ENCODE data around the gene BRDT.

DNA sequence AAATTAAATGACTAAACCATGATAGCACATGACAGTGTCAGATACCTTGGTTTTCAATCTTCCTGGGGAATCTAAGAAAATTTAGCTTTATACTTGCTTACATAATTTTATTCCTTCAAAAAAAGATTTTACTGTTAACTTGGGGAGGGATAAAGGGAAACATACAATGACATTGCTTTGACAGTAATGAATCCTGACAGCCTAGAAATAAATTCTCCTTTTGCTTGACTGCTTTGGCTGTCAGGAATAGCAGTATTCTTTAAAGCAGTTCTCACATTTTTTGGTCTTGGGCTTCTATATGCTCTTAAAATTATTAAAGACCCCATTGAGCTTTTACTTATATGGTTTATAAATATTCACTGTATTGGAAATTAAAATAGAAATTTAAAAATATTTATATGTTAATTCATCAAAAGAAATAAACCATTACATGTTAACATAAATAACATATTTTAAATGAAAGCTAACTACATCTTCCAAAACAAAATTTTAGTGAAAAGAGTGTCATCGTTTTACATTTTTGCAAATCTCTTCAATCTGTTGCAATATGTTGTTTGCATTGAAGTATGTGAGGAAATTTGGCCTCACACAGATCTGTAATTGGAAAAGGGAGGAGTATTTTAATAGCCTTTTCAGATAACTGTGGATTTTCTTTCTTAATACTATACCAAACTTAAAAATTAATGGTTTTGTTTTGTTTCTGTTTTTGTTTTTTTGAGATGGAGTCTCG, 96.7 kb downstream of the BRDT start:
- TF ChIP-seq KAT7 (CRISPR knock-in tag; IDR thresholded peaks at IDR 0.05; ENCODE audit: borderline replicate concordance) (no peak), EMX1 (CRISPR knock-in tag; IDR thresholded peaks at IDR 0.05) (no peak), SP1 (CRISPR knock-in tag; conservative IDR thresholded peaks at IDR 0.05) (no peak)
- TF ChIP-seq, protein P1, sequence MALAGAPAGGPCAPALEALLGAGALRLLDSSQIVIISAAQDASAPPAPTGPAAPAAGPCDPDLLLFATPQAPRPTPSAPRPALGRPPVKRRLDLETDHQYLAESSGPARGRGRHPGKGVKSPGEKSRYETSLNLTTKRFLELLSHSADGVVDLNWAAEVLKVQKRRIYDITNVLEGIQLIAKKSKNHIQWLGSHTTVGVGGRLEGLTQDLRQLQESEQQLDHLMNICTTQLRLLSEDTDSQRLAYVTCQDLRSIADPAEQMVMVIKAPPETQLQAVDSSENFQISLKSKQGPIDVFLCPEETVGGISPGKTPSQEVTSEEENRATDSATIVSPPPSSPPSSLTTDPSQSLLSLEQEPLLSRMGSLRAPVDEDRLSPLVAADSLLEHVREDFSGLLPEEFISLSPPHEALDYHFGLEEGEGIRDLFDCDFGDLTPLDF (CRISPR knock-in tag; IDR thresholded peaks at IDR 0.05) = no peak
- TF ChIP-seq, protein P2, sequence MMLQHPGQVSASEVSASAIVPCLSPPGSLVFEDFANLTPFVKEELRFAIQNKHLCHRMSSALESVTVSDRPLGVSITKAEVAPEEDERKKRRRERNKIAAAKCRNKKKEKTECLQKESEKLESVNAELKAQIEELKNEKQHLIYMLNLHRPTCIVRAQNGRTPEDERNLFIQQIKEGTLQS (CRISPR knock-in tag; conservative IDR thresholded peaks at IDR 0.05) = no peak
- TF ChIP-seq, protein P3, sequence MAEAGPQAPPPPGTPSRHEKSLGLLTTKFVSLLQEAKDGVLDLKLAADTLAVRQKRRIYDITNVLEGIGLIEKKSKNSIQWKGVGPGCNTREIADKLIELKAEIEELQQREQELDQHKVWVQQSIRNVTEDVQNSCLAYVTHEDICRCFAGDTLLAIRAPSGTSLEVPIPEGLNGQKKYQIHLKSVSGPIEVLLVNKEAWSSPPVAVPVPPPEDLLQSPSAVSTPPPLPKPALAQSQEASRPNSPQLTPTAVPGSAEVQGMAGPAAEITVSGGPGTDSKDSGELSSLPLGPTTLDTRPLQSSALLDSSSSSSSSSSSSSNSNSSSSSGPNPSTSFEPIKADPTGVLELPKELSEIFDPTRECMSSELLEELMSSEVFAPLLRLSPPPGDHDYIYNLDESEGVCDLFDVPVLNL (CRISPR knock-in tag; IDR thresholded peaks at IDR 0.05; ENCODE audit: borderline replicate concordance, low read depth) = no peak
- TF ChIP-seq, protein P4, sequence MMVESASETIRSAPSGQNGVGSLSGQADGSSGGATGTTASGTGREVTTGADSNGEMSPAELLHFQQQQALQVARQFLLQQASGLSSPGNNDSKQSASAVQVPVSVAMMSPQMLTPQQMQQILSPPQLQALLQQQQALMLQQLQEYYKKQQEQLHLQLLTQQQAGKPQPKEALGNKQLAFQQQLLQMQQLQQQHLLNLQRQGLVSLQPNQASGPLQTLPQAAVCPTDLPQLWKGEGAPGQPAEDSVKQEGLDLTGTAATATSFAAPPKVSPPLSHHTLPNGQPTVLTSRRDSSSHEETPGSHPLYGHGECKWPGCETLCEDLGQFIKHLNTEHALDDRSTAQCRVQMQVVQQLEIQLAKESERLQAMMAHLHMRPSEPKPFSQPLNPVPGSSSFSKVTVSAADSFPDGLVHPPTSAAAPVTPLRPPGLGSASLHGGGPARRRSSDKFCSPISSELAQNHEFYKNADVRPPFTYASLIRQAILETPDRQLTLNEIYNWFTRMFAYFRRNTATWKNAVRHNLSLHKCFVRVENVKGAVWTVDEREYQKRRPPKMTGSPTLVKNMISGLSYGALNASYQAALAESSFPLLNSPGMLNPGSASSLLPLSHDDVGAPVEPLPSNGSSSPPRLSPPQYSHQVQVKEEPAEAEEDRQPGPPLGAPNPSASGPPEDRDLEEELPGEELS (CRISPR knock-in tag; IDR thresholded peaks at IDR 0.05) = no peak
- TF ChIP-seq, protein P5, sequence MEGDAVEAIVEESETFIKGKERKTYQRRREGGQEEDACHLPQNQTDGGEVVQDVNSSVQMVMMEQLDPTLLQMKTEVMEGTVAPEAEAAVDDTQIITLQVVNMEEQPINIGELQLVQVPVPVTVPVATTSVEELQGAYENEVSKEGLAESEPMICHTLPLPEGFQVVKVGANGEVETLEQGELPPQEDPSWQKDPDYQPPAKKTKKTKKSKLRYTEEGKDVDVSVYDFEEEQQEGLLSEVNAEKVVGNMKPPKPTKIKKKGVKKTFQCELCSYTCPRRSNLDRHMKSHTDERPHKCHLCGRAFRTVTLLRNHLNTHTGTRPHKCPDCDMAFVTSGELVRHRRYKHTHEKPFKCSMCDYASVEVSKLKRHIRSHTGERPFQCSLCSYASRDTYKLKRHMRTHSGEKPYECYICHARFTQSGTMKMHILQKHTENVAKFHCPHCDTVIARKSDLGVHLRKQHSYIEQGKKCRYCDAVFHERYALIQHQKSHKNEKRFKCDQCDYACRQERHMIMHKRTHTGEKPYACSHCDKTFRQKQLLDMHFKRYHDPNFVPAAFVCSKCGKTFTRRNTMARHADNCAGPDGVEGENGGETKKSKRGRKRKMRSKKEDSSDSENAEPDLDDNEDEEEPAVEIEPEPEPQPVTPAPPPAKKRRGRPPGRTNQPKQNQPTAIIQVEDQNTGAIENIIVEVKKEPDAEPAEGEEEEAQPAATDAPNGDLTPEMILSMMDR (IDR thresholded peaks at IDR 0.05) = no peak
- TF ChIP-seq, protein P6, sequence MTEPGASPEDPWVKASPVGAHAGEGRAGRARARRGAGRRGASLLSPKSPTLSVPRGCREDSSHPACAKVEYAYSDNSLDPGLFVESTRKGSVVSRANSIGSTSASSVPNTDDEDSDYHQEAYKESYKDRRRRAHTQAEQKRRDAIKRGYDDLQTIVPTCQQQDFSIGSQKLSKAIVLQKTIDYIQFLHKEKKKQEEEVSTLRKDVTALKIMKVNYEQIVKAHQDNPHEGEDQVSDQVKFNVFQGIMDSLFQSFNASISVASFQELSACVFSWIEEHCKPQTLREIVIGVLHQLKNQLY (CRISPR knock-in tag; IDR thresholded peaks at IDR 0.05) = no peak
- TF ChIP-seq, protein P7, sequence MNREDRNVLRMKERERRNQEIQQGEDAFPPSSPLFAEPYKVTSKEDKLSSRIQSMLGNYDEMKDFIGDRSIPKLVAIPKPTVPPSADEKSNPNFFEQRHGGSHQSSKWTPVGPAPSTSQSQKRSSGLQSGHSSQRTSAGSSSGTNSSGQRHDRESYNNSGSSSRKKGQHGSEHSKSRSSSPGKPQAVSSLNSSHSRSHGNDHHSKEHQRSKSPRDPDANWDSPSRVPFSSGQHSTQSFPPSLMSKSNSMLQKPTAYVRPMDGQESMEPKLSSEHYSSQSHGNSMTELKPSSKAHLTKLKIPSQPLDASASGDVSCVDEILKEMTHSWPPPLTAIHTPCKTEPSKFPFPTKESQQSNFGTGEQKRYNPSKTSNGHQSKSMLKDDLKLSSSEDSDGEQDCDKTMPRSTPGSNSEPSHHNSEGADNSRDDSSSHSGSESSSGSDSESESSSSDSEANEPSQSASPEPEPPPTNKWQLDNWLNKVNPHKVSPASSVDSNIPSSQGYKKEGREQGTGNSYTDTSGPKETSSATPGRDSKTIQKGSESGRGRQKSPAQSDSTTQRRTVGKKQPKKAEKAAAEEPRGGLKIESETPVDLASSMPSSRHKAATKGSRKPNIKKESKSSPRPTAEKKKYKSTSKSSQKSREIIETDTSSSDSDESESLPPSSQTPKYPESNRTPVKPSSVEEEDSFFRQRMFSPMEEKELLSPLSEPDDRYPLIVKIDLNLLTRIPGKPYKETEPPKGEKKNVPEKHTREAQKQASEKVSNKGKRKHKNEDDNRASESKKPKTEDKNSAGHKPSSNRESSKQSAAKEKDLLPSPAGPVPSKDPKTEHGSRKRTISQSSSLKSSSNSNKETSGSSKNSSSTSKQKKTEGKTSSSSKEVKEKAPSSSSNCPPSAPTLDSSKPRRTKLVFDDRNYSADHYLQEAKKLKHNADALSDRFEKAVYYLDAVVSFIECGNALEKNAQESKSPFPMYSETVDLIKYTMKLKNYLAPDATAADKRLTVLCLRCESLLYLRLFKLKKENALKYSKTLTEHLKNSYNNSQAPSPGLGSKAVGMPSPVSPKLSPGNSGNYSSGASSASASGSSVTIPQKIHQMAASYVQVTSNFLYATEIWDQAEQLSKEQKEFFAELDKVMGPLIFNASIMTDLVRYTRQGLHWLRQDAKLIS (CRISPR knock-in tag; IDR thresholded peaks at IDR 0.05; ENCODE audit: borderline replicate concordance) = no peak

Data from WTC11 (cell line).